ENCODE data around the gene FABP2.

FABP2 gene

DNA sequence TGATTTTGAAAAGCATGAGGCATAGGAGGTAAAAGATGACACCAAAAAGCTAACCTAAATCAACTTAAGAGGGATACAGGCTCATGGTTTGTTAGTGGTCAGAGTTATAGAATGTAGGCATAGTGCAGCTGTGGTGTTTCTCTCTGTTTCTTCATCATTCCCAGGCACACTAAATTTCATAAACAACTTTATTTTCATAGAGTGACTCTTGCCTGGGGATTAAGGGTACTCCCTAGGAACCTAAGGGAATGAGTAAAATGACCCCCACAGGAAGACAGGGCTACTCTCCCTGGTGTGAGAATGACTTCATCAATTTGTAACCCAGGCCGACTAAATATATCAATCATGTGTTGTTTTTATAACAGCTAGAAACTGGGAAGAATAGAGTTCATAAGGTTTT, 11.1 kb downstream of the FABP2 start:
- Histone ChIP-seq H3K4me3 (no peak overlapping the region), H3K36me3 (ENCODE audit: insufficient read depth, low read length) (no peaks in the 10 kb centered on the region), H3K9ac (ENCODE audit: insufficient read length) (no peak overlapping the region), H3K27ac (no peak overlapping the region), H3K9me3 (ENCODE audit: low read depth, low read length) (no peaks in the 10 kb centered on the region)
- TF ChIP-seq POLR2AphosphoS5 (IDR thresholded peaks at IDR 0.05; ENCODE audit: borderline replicate concordance, low read depth, low read length), result no peak
- no peak for TF ChIP-seq FOXP2 (optimal IDR thresholded peaks at IDR 0.05; ENCODE audit: control extremely low read depth, extremely low read length, insufficient read depth)
- no peak for TF ChIP-seq EZH2 (IDR thresholded peaks at IDR 0.05)
- DNase-seq (ENCODE audit: low read depth, low spot score), result no peak

DNA sequence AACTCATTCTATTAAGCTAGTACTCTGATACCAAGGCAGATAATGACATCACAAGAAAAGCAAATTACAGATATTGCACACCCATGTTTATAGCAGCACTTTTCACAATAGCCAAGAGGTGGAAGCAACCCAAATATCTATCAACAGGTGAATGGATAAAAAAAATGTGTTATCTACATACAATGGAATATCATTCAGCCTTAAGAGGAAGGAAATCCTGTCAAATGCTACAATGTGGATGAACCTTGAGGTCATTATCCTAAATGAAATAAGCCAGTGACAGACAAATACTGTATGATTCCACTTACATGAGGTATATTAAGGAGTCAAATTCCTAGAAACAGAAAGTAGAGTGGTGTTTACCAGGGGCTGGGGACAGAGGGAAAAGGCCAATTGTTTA, 14.3 kb downstream of the FABP2 start:
- no peak overlapping the region for H3K9ac ChIP-seq (ENCODE audit: insufficient read length)
- H3K9me3 ChIP-seq (ENCODE audit: low read depth, low read length), result no peaks in the 10 kb centered on the region
- TF ChIP-seq EZH2 (IDR thresholded peaks at IDR 0.05) (no peak), POLR2AphosphoS5 (IDR thresholded peaks at IDR 0.05; ENCODE audit: borderline replicate concordance, low read depth, low read length) (no peak), FOXP2 (optimal IDR thresholded peaks at IDR 0.05; ENCODE audit: control extremely low read depth, extremely low read length, insufficient read depth) (no peak)
- H3K4me3 ChIP-seq, result no peak overlapping the region
- no peak for DNase-seq (ENCODE audit: low read depth, low spot score)
- no peaks in the 10 kb centered on the region for H3K36me3 ChIP-seq (ENCODE audit: insufficient read depth, low read length)
- H3K27ac ChIP-seq, result no peak overlapping the region

DNA sequence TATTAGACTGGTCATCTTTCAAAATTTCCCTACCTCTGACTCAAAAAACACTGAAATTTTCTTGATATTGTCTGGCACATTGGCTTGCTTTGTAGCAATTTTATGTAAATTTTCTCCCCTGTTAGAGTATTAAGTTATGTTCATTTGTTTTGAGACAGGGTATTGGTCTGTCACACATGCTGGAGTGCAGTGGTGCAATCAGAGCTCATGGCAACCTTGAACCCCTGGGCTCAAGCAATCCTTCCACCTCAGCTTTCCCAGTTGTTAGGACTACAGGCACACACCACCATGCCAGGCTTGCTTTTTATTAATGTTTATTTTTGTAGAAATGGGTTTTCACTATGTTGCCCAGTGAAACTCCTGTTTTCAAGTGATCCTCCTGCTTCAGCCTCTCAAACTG, 17.5 kb downstream of the FABP2 start:
- H3K36me3 ChIP-seq (ENCODE audit: insufficient read depth, low read length), result no peaks in the 10 kb centered on the region
- no peak for DNase-seq (ENCODE audit: low read depth, low spot score)
- no peak overlapping the region for H3K9ac ChIP-seq (ENCODE audit: insufficient read length)
- no peaks in the 10 kb centered on the region for H3K9me3 ChIP-seq (ENCODE audit: low read depth, low read length)
- H3K4me3 ChIP-seq, result no peak overlapping the region
- TF ChIP-seq FOXP2 (optimal IDR thresholded peaks at IDR 0.05; ENCODE audit: control extremely low read depth, extremely low read length, insufficient read depth), result no peak
- TF ChIP-seq EZH2 (IDR thresholded peaks at IDR 0.05), result no peak
- TF ChIP-seq POLR2AphosphoS5 (IDR thresholded peaks at IDR 0.05; ENCODE audit: borderline replicate concordance, low read depth, low read length), result no peak
- H3K27ac ChIP-seq, result no peak overlapping the region

DNA sequence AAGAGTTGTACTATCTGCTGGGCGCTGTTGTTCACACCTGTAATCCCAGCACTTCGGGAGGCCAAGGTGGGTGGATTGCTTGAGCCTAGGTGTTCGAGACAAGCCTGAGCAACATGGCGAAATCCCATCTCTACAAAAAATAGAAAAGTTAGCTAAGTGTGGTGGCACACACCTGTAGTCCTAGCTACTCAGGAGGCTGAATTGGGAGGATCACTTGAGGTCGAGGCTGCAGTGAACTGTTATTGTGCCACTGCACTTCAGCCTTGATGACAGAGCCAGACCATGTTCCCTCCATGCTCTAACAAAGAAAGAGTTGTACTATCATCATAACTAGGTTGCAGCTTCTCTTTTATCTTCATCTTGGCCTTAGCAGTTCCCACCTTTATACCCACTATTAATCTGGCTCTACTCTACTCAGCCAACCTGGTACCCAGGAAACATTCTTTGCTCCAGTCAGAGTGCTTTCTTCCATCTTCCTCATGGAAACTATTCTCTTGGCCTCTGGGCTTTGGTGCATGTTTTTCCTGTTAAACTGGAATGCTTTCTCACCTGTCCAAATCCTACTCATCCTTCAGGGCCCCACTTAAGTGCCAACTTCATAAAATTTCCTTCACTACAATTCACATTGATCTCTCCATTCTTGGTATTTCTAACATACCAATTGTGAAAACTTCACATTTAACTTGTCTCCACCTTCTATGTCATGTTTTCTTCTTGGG, 18.2 kb downstream of the FABP2 start:
- no peaks in the 10 kb centered on the region for H3K36me3 ChIP-seq (ENCODE audit: insufficient read depth, low read length)
- DNase-seq (ENCODE audit: low read depth, low spot score), result no peak
- H3K27ac ChIP-seq, result no peak overlapping the region
- no peak overlapping the region for H3K9ac ChIP-seq (ENCODE audit: insufficient read length)
- TF ChIP-seq FOXP2 (optimal IDR thresholded peaks at IDR 0.05; ENCODE audit: control extremely low read depth, extremely low read length, insufficient read depth) (no peak), POLR2AphosphoS5 (IDR thresholded peaks at IDR 0.05; ENCODE audit: borderline replicate concordance, low read depth, low read length) (no peak), EZH2 (IDR thresholded peaks at IDR 0.05) (no peak)
- no peak overlapping the region for H3K4me3 ChIP-seq
- no peaks in the 10 kb centered on the region for H3K9me3 ChIP-seq (ENCODE audit: low read depth, low read length)

DNA sequence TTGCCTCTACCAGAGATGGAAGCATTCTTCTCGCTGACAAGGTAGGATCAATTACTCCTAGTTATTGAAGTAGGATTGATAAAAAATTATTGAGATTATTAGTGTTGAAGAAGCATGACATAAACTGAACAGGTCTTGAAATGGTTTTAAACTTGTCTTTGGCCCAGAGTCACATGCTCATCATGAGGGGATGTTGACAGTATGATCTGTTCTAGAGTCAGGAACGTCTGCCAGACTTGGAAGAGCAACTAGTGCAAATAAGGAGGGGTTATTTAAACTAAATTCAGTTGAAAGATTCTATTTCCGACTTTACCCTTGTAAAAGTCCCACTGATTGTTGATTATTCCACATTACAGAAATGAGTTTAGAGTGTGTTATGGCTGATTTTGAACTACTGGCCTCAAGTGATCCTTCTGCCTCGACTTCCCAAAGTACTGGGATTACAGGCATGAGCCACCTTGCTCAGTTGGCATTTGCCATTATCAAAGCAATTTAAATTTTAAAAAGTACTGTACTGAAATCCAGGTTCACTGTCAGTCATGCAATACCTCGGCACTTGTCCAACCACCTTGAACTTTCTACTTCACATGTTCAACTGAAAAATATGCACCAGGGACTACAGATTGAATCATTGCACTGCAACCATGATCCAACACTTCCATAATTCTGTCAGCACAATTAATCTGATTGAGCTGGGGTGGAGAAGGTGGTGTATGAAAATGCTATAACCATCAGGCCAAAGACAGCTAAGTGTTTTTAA, 19.7 kb downstream of the FABP2 start:
- no peak overlapping the region for H3K27ac ChIP-seq
- TF ChIP-seq FOXP2 (optimal IDR thresholded peaks at IDR 0.05; ENCODE audit: control extremely low read depth, extremely low read length, insufficient read depth) (no peak), EZH2 (IDR thresholded peaks at IDR 0.05) (no peak), POLR2AphosphoS5 (IDR thresholded peaks at IDR 0.05; ENCODE audit: borderline replicate concordance, low read depth, low read length) (no peak)
- no peak for DNase-seq (ENCODE audit: low read depth, low spot score)
- H3K4me3 ChIP-seq, result no peak overlapping the region
- no peak overlapping the region for H3K9ac ChIP-seq (ENCODE audit: insufficient read length)
- H3K9me3 ChIP-seq (ENCODE audit: low read depth, low read length), result no peaks in the 10 kb centered on the region
- peaks cover 11% of the 10 kb centered on the region for H3K36me3 ChIP-seq (ENCODE audit: insufficient read depth, low read length)

DNA sequence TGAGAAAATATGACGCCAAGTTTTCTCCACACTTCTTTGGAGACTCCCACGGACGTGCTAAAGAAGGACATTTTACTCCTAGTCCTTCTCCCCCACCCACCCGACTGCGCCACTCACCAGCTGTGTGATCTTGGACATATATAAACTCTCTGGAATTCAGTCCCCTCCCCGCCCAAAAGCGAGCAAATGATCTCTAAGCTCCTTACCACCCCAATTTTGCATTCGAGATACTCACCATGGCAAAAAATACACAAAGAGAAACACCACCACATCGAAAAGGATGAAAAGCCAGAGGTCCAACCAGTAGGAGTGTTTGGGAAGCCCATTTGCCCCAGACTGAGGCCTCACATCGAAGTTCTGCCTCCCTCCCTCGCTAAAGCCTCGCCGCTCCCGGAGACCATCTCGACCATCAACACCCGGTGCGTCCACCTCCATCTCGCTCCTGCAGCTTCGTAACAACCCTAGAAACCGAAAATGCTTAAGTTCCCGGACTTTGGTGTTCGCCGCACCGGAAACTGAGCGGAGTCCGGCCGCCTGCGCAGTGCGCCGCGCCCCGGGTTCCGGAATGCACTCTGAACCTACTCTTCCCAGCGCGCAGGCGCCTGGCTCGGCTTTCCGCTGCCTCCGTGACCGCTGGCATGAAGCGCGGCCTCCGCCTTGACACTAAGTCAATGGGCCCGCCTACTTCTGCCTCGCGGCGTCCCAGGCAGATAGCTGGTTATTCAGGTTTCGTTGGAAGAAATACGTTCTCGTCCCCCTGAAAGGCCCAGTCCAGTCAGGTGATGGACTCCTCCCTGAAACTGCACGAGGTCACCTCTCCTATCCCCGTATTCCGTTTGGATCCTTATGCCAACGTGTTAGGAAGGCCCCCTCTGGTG, 21.6 kb downstream of the FABP2 start:
- Histone ChIP-seq H3K9ac (ENCODE audit: insufficient read length) (peak overlapping the region; percentile 86), H3K27ac (no peak overlapping the region), H3K36me3 (ENCODE audit: insufficient read depth, low read length) (peaks cover 21% of the 10 kb centered on the region), H3K9me3 (ENCODE audit: low read depth, low read length) (no peaks in the 10 kb centered on the region), H3K4me3 (peak overlapping the region; percentile 98)
- TF ChIP-seq EZH2 (IDR thresholded peaks at IDR 0.05) (no peak), POLR2AphosphoS5 (IDR thresholded peaks at IDR 0.05; ENCODE audit: borderline replicate concordance, low read depth, low read length) (peak; percentile 87), FOXP2 (optimal IDR thresholded peaks at IDR 0.05; ENCODE audit: control extremely low read depth, extremely low read length, insufficient read depth) (peak; percentile 40)
- no peak for DNase-seq (ENCODE audit: low read depth, low spot score)

DNA sequence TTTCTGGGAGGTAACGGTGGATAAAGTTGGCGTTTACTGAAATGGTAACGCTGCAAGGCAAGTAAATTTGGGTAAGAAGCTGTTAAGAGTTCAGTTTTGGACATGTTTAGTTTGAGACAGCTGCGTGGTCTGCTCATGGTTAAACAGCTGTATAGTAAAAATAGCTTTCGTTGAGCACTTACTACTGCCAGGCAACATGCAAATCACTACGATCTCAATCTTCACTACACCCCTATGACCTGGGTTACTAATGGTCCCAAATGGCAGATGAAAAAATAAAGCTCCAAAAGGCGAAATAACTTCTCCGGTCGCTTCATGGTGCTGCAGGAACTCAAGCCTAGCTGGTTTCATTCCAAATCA, 22.2 kb downstream of the FABP2 start:
- TF ChIP-seq FOXP2 (optimal IDR thresholded peaks at IDR 0.05; ENCODE audit: control extremely low read depth, extremely low read length, insufficient read depth) (no peak), EZH2 (IDR thresholded peaks at IDR 0.05) (no peak), POLR2AphosphoS5 (IDR thresholded peaks at IDR 0.05; ENCODE audit: borderline replicate concordance, low read depth, low read length) (no peak)
- DNase-seq (ENCODE audit: low read depth, low spot score), result no peak
- no peak overlapping the region for H3K27ac ChIP-seq

DNA sequence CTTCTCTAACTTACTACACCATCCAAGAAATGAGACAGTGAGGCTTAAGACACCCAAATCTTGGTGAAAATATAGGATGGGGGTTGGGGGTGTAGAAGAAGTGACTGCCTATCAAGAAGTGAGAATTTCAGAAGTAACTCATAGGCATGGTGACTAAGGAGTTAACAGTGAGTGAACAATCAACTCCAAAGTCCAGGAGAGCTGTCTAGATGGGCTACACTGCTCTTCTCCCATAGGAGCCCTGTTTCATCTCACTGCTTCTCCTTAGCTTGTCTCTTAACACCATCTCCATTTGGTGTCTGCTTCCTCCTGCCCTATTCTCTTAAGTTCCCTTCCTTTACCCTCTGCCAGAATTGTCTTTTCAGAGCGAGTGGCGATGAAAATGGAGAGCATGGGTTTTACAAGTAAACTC, 22.7 kb downstream of the FABP2 start:
- H3K27ac ChIP-seq, result no peak overlapping the region
- H3K36me3 ChIP-seq (ENCODE audit: insufficient read depth, low read length), result peaks cover 21% of the 10 kb centered on the region
- TF ChIP-seq FOXP2 (optimal IDR thresholded peaks at IDR 0.05; ENCODE audit: control extremely low read depth, extremely low read length, insufficient read depth), result no peak
- TF ChIP-seq EZH2 (IDR thresholded peaks at IDR 0.05), result no peak
- no peak for TF ChIP-seq POLR2AphosphoS5 (IDR thresholded peaks at IDR 0.05; ENCODE audit: borderline replicate concordance, low read depth, low read length)

More for the DNA sequence above, 22.2 kb downstream of the FABP2 start:
- H3K36me3 ChIP-seq (ENCODE audit: insufficient read depth, low read length), result peaks cover 21% of the 10 kb centered on the region
- H3K9ac ChIP-seq (ENCODE audit: insufficient read length), result peak overlapping the region; percentile 86
- no peaks in the 10 kb centered on the region for H3K9me3 ChIP-seq (ENCODE audit: low read depth, low read length)
- peak overlapping the region; percentile 98 for H3K4me3 ChIP-seq

More for the DNA sequence above, 22.7 kb downstream of the FABP2 start:
- DNase-seq (ENCODE audit: low read depth, low spot score), result no peak
- Histone ChIP-seq H3K9ac (ENCODE audit: insufficient read length) (peak overlapping the region; percentile 86), H3K4me3 (peak overlapping the region; percentile 98), H3K9me3 (ENCODE audit: low read depth, low read length) (no peaks in the 10 kb centered on the region)
